H1 (cell line): ENCODE measurements around the gene POLE. TPM values are rescaled to one million over a fixed set of nuclear protein-coding genes. Genes with fewer than 3 reads are reported as not detected.

ENCODE experiments used
- ATF2 ChIP-seq: IDR thresholded peaks from 2 replicates; pipeline ENCODE4 v1.6.1; 2012; ENCODE audit warnings: low read length, inconsistent platforms
- BRCA1 ChIP-seq: IDR thresholded peaks from 2 replicates; pipeline ENCODE4 v1.6.1; 2012; ENCODE audit warnings: low read depth, low read length, improper control_type of control experiment
- CHD7 ChIP-seq: fragments of 300-600 bp; sonication (generic); IDR thresholded peaks from 2 replicates; pipeline ENCODE4 v1.7.1; 2012; ENCODE audit warnings: low read length, moderate library complexity, mild to moderate bottlenecking, inconsistent platforms; ENCODE audit not compliant: insufficient replicate concordance
- EZH2 ChIP-seq: fragments of 200-600 bp; sonication (generic); IDR thresholded peaks from 2 replicates; pipeline ENCODE4 v1.7.1; 2012; ENCODE audit warnings: low read depth, mild to moderate bottlenecking, moderate library complexity, low read length, inconsistent platforms; ENCODE audit not compliant: severe bottlenecking
- GABPA ChIP-seq: IDR thresholded peaks from 2 replicates; pipeline ENCODE4 v1.6.1; 2011; ENCODE audit warnings: mild to moderate bottlenecking, low read length, moderate library complexity, borderline replicate concordance; ENCODE audit not compliant: insufficient read depth
- HDAC6 ChIP-seq: IDR thresholded peaks from one replicate; pipeline ENCODE4 v1.7.1; 2012; ENCODE audit warnings: low read depth, mild to moderate bottlenecking, inconsistent platforms, low read length, moderate library complexity
- KDM5A ChIP-seq: fragments of 200-600 bp; IDR thresholded peaks from 2 replicates; pipeline ENCODE4 v1.7.1; 2012; ENCODE audit warnings: mild to moderate bottlenecking, low read length, inconsistent platforms, mixed read lengths
- NANOG ChIP-seq: IDR thresholded peaks from 2 replicates; pipeline ENCODE4 v1.6.1; 2011; ENCODE audit warnings: low read length, low read depth, mild to moderate bottlenecking, inconsistent platforms; ENCODE audit not compliant: insufficient read depth, poor library complexity, severe bottlenecking
- POU5F1 ChIP-seq: IDR thresholded peaks from 2 replicates; pipeline ENCODE4 v1.6.1; 2011; ENCODE audit warnings: low read depth, mild to moderate bottlenecking, low read length, moderate library complexity
- polyA plus RNA-seq, 7 experiments: library from polyadenylated mRNA; depleted of rRNA in 3 of 7; stranded (reverse) in 5 of 7; unstranded in 2 of 7; fragments of >200 nt in 5 of 7; fragments of 200-250 nt in 2 of 7; gene quantifications; 1 replicate in 5 of 7; 2 replicates in 1 of 7; 4 replicates in 1 of 7; pipeline versions ENCODE4 v1.2.1 to v1.2.3, GENCODE V29; 2011 to 2013; ENCODE audit warnings: missing spikeins in 2 of 7, mixed read lengths in 2 of 7
- total RNA-seq: library from RNA; stranded (reverse); fragmentation: NEBNext Ultra II Directional; extraction: Animal tissue kit (Norgen Biotek cat#: 25700); gene quantifications from 2 replicates; pipeline ENCODE4 v1.2.1, GENCODE V29; 2021

POLE gene
- total and polyA plus RNA-seq, 2 of the 8 experiments (the other 6 are each of a cell fraction or from before 2014, with no cell fraction given): 59.7 to 115 TPM

- no peak for TF ChIP-seq CHD7
- TF ChIP-seq POU5F1: no peak
- TF ChIP-seq GABPA: no peak
- no peak for TF ChIP-seq ATF2
- TF ChIP-seq EZH2: no peak
- TF ChIP-seq BRCA1: no peak
- no peak for TF ChIP-seq HDAC6
- no peak for TF ChIP-seq KDM5A
- no peak for TF ChIP-seq NANOG
Measured at GRCh38 chr12:132602572-132603239, 84.4 kb downstream of the POLE start (continued).
